ENCODE measurements around the gene SYNPR.

DNA sequence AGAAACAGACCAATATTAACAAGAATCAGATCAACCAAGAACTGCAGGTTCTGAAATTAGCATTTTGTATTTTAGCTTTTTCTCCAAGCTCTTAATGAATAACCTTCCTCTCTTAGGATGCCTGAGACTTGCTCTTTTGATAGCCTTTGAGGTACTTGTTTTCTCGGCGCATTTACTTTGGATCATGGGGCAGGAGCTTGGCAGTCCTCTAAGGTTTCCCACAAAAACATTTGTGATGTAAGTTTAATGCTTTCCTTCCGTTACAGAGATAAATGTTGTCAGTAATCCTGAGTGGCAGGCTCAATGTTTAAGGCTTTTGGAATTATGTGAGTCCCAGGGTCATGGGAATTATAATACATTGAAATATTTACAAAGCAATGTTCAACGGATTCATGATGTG lies 236.6 kb downstream of the SYNPR start:
- no peak for TF ChIP-seq POLR2AphosphoS5 (IDR thresholded peaks at IDR 0.05)
- TF ChIP-seq CTCF (IDR thresholded peaks at IDR 0.05), result no peak
